ENCODE data around the gene MAFG.

The MAFG gene

GRCh38 chr17:81934850-81935708 lies 7.5 kb upstream of the MAFG start:
- H3K4me1 ChIP-seq = peaks cover 9% of the 10 kb centered on the region
- no peak overlapping the region for H3K4me3 ChIP-seq
- no peaks in the 10 kb centered on the region for H3K9me3 ChIP-seq
- no peak for DNase-seq (ENCODE audit: low spot score in 2 of 2)
- no peaks in the 10 kb centered on the region for H3K27me3 ChIP-seq (ENCODE audit: low read depth)
- in situ Hi-C loops (cut with MboI; ENCODE audit: low sequenced_read_pairs) = no loop called here
- peaks cover 36% of the 10 kb centered on the region for H3K36me3 ChIP-seq (replicated peaks)

GRCh38 chr17:81934098-81934757 lies 6.7 kb upstream of the MAFG start:
- Histone ChIP-seq H3K9me3 (no peaks in the 10 kb centered on the region), H3K27me3 (ENCODE audit: low read depth) (no peaks in the 10 kb centered on the region), H3K36me3 (replicated peaks) (peaks cover 36% of the 10 kb centered on the region), H3K4me1 (peaks cover 9% of the 10 kb centered on the region), H3K4me3 (no peak overlapping the region)
- no peak for DNase-seq (ENCODE audit: low spot score in 2 of 2)
- in situ Hi-C loops (cut with MboI; ENCODE audit: low sequenced_read_pairs) = no loop called here

GRCh38 chr17:81933178-81933699 lies 5.7 kb upstream of the MAFG start:
- Histone ChIP-seq H3K36me3 (replicated peaks) (peaks cover 36% of the 10 kb centered on the region), H3K9me3 (no peaks in the 10 kb centered on the region), H3K27me3 (ENCODE audit: low read depth) (no peaks in the 10 kb centered on the region), H3K4me3 (no peak overlapping the region), H3K4me1 (peaks cover 9% of the 10 kb centered on the region)
- no peak for DNase-seq (ENCODE audit: low spot score in 2 of 2)
- in situ Hi-C loops (cut with MboI; ENCODE audit: low sequenced_read_pairs) = no loop called here

- H3K27me3 ChIP-seq (ENCODE audit: low read depth) = no peaks in the 10 kb centered on the region
- DNase-seq (ENCODE audit: low spot score in 2 of 2) = no peak
- no peak overlapping the region for H3K4me3 ChIP-seq
- peaks cover 36% of the 10 kb centered on the region for H3K36me3 ChIP-seq (replicated peaks)
- peaks cover 6% of the 10 kb centered on the region for H3K4me1 ChIP-seq
- in situ Hi-C loops (cut with MboI; ENCODE audit: low sequenced_read_pairs) = no loop called here
- H3K9me3 ChIP-seq = no peaks in the 10 kb centered on the region
Measured at GRCh38 chr17:81932333-81932983, 4.9 kb upstream of the MAFG start.

- in situ Hi-C loops (cut with MboI; ENCODE audit: low sequenced_read_pairs) = no loop called here
- Histone ChIP-seq H3K27me3 (ENCODE audit: low read depth) (no peaks in the 10 kb centered on the region), H3K4me3 (no peak overlapping the region), H3K9me3 (no peaks in the 10 kb centered on the region), H3K36me3 (replicated peaks) (peaks cover 36% of the 10 kb centered on the region), H3K4me1 (peaks cover 4% of the 10 kb centered on the region)
- DNase-seq (ENCODE audit: low spot score in 2 of 2) = no peak
Measured at GRCh38 chr17:81931557-81932332, 4.2 kb upstream of the MAFG start.

GRCh38 chr17:81931189-81931556 lies 3.6 kb upstream of the MAFG start:
- no peak for DNase-seq (ENCODE audit: low spot score in 2 of 2)
- Histone ChIP-seq H3K4me3 (no peak overlapping the region), H3K36me3 (replicated peaks) (peaks cover 36% of the 10 kb centered on the region), H3K27me3 (ENCODE audit: low read depth) (no peaks in the 10 kb centered on the region), H3K4me1 (peaks cover 6% of the 10 kb centered on the region), H3K9me3 (no peaks in the 10 kb centered on the region)
- in situ Hi-C loops (cut with MboI; ENCODE audit: low sequenced_read_pairs) = no loop called here

- Histone ChIP-seq H3K4me3 (no peak overlapping the region), H3K36me3 (replicated peaks) (peaks cover 30% of the 10 kb centered on the region), H3K4me1 (peaks cover 3% of the 10 kb centered on the region; the same call in 1 of the 2 replicates), H3K27me3 (ENCODE audit: low read depth) (no peaks in the 10 kb centered on the region), H3K9me3 (no peaks in the 10 kb centered on the region)
- no peak for DNase-seq (ENCODE audit: low spot score in 2 of 2)
- in situ Hi-C loops (cut with MboI; ENCODE audit: low sequenced_read_pairs) = no loop called here
Measured at GRCh38 chr17:81930142-81931125, 2.9 kb upstream of the MAFG start.

GRCh38 chr17:81929253-81930141 lies 2.0 kb upstream of the MAFG start:
- Histone ChIP-seq H3K4me3 (no peak overlapping the region), H3K4me1 (peaks cover 3% of the 10 kb centered on the region; the same call in 1 of the 2 replicates), H3K27me3 (ENCODE audit: low read depth) (no peaks in the 10 kb centered on the region), H3K9me3 (no peaks in the 10 kb centered on the region), H3K36me3 (replicated peaks) (peaks cover 21% of the 10 kb centered on the region)
- in situ Hi-C loops (cut with MboI; ENCODE audit: low sequenced_read_pairs) = loop anchor here (5.0 kb wide), 1 partner anchor 93 kb away; the partner anchor contains the start of genes CENPX and LRRC45
- no peak for DNase-seq (ENCODE audit: low spot score in 2 of 2)

GRCh38 chr17:81928544-81929252 lies 1.2 kb upstream of the MAFG start:
- no peaks in the 10 kb centered on the region for H3K27me3 ChIP-seq (ENCODE audit: low read depth)
- no peak for DNase-seq (ENCODE audit: low spot score in 2 of 2)
- no peaks in the 10 kb centered on the region for H3K9me3 ChIP-seq
- H3K4me1 ChIP-seq = peaks cover 7% of the 10 kb centered on the region; the same call in 1 of the 2 replicates
- in situ Hi-C loops (cut with MboI; ENCODE audit: low sequenced_read_pairs) = loop anchor here (5.0 kb wide), 1 partner anchor 94 kb away; the partner anchor contains the start of genes CENPX and LRRC45
- H3K36me3 ChIP-seq (replicated peaks) = peaks cover 13% of the 10 kb centered on the region
- peak overlapping the region; percentile 40 for H3K4me3 ChIP-seq

GRCh38 chr17:81927152-81927652 lies 333 bp downstream of the MAFG start:
- peaks cover 7% of the 10 kb centered on the region for H3K36me3 ChIP-seq (replicated peaks)
- DNase-seq (ENCODE audit: low spot score in 2 of 2) = no peak
- no peaks in the 10 kb centered on the region for H3K9me3 ChIP-seq
- H3K4me1 ChIP-seq = peaks cover 11% of the 10 kb centered on the region; the same call in 1 of the 2 replicates
- in situ Hi-C loops (cut with MboI; ENCODE audit: low sequenced_read_pairs) = loop anchor here (5.0 kb wide), 1 partner anchor 95 kb away; the partner anchor contains the start of genes CENPX and LRRC45
- peak overlapping the region; percentile 56 for H3K4me3 ChIP-seq
- H3K27me3 ChIP-seq (ENCODE audit: low read depth) = no peaks in the 10 kb centered on the region
